Heart left ventricle (tissue), 16 donors: ENCODE data around the gene ZNF593OS. TPM values are rescaled to one million over a fixed set of nuclear protein-coding genes. Genes with fewer than 3 reads are reported as not detected.

Experiments used
- ATAC-seq, 4 donors: fragments of 200-7000 bp; cut with Tn5 transposase; one replicate each; pipeline ENCODE4 v1.9.1; 2020 to 2022; ENCODE audit warnings: moderate library complexity in 4 of 4, mild to moderate bottlenecking in 3 of 4, moderate number of reproducible peaks in 1 of 4
- DNase-seq, 5 donors: peaks; one replicate each; pipeline ENCODE4 v3.0.0-alpha.2; 2020
- H3K27ac ChIP-seq, 12 donors: fragments of 200-600 bp; sonication (generic) in 4 of 12; one replicate each; pipeline versions ENCODE4 v1.5.0 to v1.8.0; 2016 to 2022; ENCODE audit warnings: mild to moderate bottlenecking in 2 of 12
- H3K27me3 ChIP-seq, 9 donors: fragments of 200-600 bp; sonication (generic) in 2 of 9; one replicate each; pipeline versions ENCODE4 v1.5.1 to v1.8.0; 2016 to 2022; ENCODE audit warnings: mild to moderate bottlenecking in 3 of 9
- H3K36me3 ChIP-seq, 9 donors: fragments of 200-600 bp; sonication (generic) in 2 of 9; one replicate each; pipeline versions ENCODE4 v1.5.0 to v1.8.0; 2018 to 2022; ENCODE audit warnings: mild to moderate bottlenecking in 2 of 9
- H3K4me1 ChIP-seq, 12 donors: fragments of 200-600 bp; sonication (generic) in 4 of 12; one replicate each; pipeline versions ENCODE4 v1.5.0 to v1.8.0; 2016 to 2022; ENCODE audit warnings: mild to moderate bottlenecking in 3 of 12
- H3K4me3 ChIP-seq, 12 donors: fragments of 200-600 bp; sonication (generic) in 4 of 12; one replicate each; pipeline versions ENCODE4 v1.5.0 to v1.8.0; 2017 to 2022; ENCODE audit warnings: mild to moderate bottlenecking in 9 of 12, moderate library complexity in 4 of 12
- H3K9me3 ChIP-seq, 12 donors: fragments of 200-600 bp; sonication (generic) in 4 of 12; one replicate each; pipeline versions ENCODE4 v1.5.0 to v1.8.0; 2016 to 2022; ENCODE audit warnings: mild to moderate bottlenecking in 1 of 12
- POLR2A ChIP-seq, 2 donors: fragments of 450-650 bp; IDR thresholded peaks; one replicate each; pipeline ENCODE4 v1.6.1; 2017; ENCODE audit warnings: antibody characterized with exemption in 2 of 2, mild to moderate bottlenecking in 2 of 2, moderate library complexity in 2 of 2
- WGBS, 4 donors: extraction: QIAGEN DNeasy Blood & Tissue Kit in 2 of 4; methylation state at CpG; one replicate each; pipeline versions ENCODE4 v1.1.5 to v1.1.7; 2013 to 2018; 5-methylcytosine and 5-hydroxymethylcytosine counted together
- intact Hi-C, 10 donors: fragments of 100-400 bp; cut with DNase I; formaldehyde crosslinking; loops; one replicate each; pipeline versions ENCODE4 v1.11.1 to v1.14.2; 2022
- polyA plus RNA-seq, 2 donors: library from polyadenylated mRNA; stranded (reverse); fragments of 200-250 nt; gene quantifications; one replicate each; pipeline ENCODE4 v1.2.3, GENCODE V29; 2013
- total RNA-seq, 9 donors: library from RNA; depleted of rRNA in 2 of 9; stranded (reverse); fragments of >200 nt in 2 of 9; fragmentation: NEBNext Ultra II Directional in 3 of 9; extraction: Animal tissue kit (Norgen Biotek cat#: 25700) in 3 of 9; gene quantifications; one replicate each; pipeline versions ENCODE4 v1.1.0 to v1.2.4, GENCODE V29; 2016 to 2023
- TF ChIP-seq, protein P1 (sequence below), 12 donors: fragments of 200-600 bp; sonication (generic) in 4 of 12; IDR thresholded peaks; one replicate each; pipeline versions ENCODE4 v1.5.0 to v1.8.0; 2018 to 2022; ENCODE audit warnings: antibody characterized with exemption in 12 of 12, mild to moderate bottlenecking in 5 of 12
- donor health status: ischemic (EF 13 %, LVEDD 7.1; RV severe dilation, severe dysfunction).
- donor health status: healthy with polysubstance abuse.
- donor health status: DM: no; HTN: yes; CAD: no.
- donor health status: DM: no; HTN: no; CAD: no.
- donor health status: ischemic (EF 25% LVEDD 6.9; RV normal size, moderate dysfunction).
- donor health status: ischemic (EF 25% LVEDD 5.7; RV mildly dilated, moderate dysfunction).
- donor health status: healthy.
- donor health status: DM: yes; HTN: yes; CAD: no.
- donor health status: ischemic (EF 35%, LVEDD 5.7; RV mildly dilated, moderate dysfunction).
- donor health status: nonischemic (EF 11% LVEDD 7.7; RV severe dilation, severe dysfunction).
- donor health status: DM: yes; HTN: yes; CAD: no.
- donor health status: PGD.
- donor health status: ischemic (EF 29% LVEDD 5.4; RV normal size, mild dysfunction).
- donor health status: nonischemic (EF 23%, LVEDD 6.1; RV moderate dilation, normal function).

ZNF593OS gene
- total and polyA plus RNA-seq, 11 donors = not detected

DNA sequence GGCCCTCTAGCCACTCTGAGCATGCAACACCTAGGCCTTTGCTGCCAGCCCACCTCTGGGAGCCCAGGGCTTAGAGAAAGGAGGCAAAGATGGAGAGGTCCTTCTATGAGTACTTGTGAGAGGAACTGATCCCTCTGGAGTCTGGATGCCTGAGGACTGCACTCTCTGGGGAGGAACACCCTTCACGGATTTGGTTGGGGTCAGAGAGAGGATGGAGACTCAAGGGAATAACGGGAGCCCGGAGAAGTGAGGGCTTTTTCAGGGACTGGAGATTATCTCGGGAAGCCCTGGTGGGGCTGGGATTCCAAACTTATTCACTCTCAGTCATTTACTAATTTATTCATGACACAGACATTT is 2.5 kb downstream of the ZNF593OS start:
- Histone ChIP-seq H3K27ac (peak overlapping the region in 11 of 12 donors; percentile 69 to 89 (median 82)), H3K36me3 (peaks cover 0 to 2% (median 0%) of the 10 kb centered on the region in 9 donors), H3K4me3 (peak overlapping the region in 10 of 12 donors; percentile 66 to 94 (median 88)), H3K4me1 (peaks cover 5 to 32% (median 17%) of the 10 kb centered on the region in 12 donors), H3K27me3 (no peaks in the 10 kb centered on the region), H3K9me3 (no peaks in the 10 kb centered on the region)
- TF ChIP-seq POLR2A (IDR thresholded peaks at IDR 0.05) = no peak
- TF ChIP-seq, protein P1, sequence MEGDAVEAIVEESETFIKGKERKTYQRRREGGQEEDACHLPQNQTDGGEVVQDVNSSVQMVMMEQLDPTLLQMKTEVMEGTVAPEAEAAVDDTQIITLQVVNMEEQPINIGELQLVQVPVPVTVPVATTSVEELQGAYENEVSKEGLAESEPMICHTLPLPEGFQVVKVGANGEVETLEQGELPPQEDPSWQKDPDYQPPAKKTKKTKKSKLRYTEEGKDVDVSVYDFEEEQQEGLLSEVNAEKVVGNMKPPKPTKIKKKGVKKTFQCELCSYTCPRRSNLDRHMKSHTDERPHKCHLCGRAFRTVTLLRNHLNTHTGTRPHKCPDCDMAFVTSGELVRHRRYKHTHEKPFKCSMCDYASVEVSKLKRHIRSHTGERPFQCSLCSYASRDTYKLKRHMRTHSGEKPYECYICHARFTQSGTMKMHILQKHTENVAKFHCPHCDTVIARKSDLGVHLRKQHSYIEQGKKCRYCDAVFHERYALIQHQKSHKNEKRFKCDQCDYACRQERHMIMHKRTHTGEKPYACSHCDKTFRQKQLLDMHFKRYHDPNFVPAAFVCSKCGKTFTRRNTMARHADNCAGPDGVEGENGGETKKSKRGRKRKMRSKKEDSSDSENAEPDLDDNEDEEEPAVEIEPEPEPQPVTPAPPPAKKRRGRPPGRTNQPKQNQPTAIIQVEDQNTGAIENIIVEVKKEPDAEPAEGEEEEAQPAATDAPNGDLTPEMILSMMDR (IDR thresholded peaks at IDR 0.05) = no peak
- 36 to 51% (median 41%) methylated on average over 4 of the region's 4 CpGs for WGBS, 4 donors
- intact Hi-C loops = loop anchor here in 8 of 10 donors (2.0 to 10.0 kb wide), 10 partner anchors 58 to 272 kb away; partner anchors contain the start of genes CEP85 (in 4 of the 8) and STMN1 (in 1 of the 8)
- DNase-seq (no peak), ATAC-seq (no peak)

DNA sequence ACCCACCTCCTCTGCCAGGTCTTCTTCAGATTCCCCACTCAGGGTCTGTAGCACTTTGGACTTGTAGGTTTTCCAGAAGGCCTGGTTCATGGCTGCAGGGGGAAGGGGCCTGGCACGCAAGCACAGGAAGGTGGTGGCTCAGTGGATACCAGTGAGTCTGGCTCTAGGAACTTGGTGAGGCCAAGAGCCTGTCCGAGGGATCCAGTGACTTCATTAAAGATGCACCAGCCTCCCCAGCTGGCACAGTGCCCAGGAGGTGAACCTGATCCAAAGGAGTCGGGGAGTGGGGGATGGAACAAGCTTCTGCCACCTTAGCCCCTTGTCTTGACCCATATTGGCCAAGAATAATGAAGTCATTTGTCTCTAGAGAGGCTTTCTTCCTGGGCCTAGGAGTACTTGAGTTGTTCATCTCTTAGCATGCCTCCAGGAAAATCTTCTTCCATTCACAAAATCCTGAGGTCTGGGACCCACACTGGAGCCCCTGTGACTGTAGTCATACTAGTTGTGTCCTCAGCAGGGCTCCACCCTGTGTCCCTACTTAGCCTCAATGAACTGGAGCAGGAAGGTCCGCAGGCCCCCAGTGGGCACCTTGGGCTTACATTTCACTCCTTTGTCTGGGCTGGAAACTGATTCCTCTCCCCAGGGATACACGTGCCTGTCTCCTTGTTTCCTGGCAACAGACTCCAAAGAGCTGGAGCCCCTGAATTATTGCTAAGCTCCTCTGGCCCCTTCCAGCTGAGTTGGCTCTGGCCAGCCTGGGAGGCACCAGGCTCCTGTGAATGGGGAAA is 3.0 kb downstream of the ZNF593OS start, which contains the start of gene C1orf232:
Gene C1orf232 (minus strand): TSS at position 554 of the 788 bp plus-strand sequence. CDS start 464 bp downstream, at position 90.
- no peak for DNase-seq
- intact Hi-C loops = loop anchor here in 8 of 10 donors (2.0 to 10.0 kb wide), 10 partner anchors 59 to 271 kb away; partner anchors contain the start of genes CEP85 (in 4 of the 8) and STMN1 (in 1 of the 8)
- WGBS, 4 donors = 54 to 60% (median 56%) methylated on average over 4 to 5 of the region's 5 CpGs

DNA sequence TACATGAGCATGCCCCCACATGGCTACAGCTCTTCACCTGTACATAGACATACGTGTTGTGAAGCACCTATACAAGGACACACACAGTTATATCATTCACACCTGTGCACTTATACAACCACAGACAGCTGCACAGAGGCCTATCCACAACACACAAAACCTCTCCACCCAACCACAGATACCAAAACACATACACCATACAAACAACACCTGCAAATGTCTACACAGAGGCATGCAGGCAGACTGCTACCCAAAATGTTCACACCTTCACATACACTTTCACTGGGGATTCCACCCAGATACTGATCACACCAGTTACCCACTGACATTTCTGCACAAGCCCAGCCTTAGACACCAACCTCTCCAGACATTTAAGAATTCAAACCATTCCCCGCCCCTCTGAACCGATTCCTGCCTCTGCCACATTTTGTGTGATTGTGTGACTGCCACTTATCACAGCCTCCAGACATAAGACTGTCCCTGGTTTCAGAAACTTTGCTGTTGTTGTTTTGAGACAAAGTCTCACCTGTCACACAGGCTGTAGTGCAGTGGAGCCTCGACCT is 4.8 kb downstream of the ZNF593OS start:
- Histone ChIP-seq H3K27me3 (peaks cover 0 to 19% (median 0%) of the 10 kb centered on the region in 9 donors), H3K36me3 (peaks cover 0 to 2% (median 0%) of the 10 kb centered on the region in 9 donors), H3K4me3 (no peak overlapping the region), H3K9me3 (no peaks in the 10 kb centered on the region), H3K4me1 (peaks cover 5 to 51% (median 28%) of the 10 kb centered on the region in 12 donors), H3K27ac (no peak overlapping the region)
- ATAC-seq (no peak), DNase-seq (no peak)
- intact Hi-C loops = loop anchor here in 5 of 10 donors (5.0 to 10.0 kb wide), 7 partner anchors 59 to 269 kb away; partner anchors contain the start of genes CEP85 (in 1 of the 5) and STMN1 (in 1 of the 5)
- WGBS, 4 donors = 85 to 91% (median 87%) methylated on average over 4 of the region's 4 CpGs
- TF ChIP-seq POLR2A (IDR thresholded peaks at IDR 0.05) = no peak
- TF ChIP-seq, protein P1 (IDR thresholded peaks at IDR 0.05) = no peak

More for the DNA sequence above, 3.0 kb downstream of the ZNF593OS start, which contains the start of gene C1orf232:
- Histone ChIP-seq H3K27ac (peak within 1 kb of the TSS in 11 of 12 donors; percentile 69 to 89 (median 82)), H3K9me3 (no peaks in the 10 kb centered on the region), H3K27me3 (peaks cover 0 to 5% (median 0%) of the 10 kb centered on the region in 9 donors), H3K36me3 (peaks cover 0 to 2% (median 0%) of the 10 kb centered on the region in 9 donors), H3K4me1 (peaks cover 5 to 37% (median 21%) of the 10 kb centered on the region in 12 donors), H3K4me3 (peak within 1 kb of the TSS; percentile 66 to 94 (median 86))
- no peak for ATAC-seq
- TF ChIP-seq, protein P1 (IDR thresholded peaks at IDR 0.05) = no peak
- no peak for TF ChIP-seq POLR2A (IDR thresholded peaks at IDR 0.05)
